ENCODE results near the gene COL1A1.

COL1A1 gene

DNA sequence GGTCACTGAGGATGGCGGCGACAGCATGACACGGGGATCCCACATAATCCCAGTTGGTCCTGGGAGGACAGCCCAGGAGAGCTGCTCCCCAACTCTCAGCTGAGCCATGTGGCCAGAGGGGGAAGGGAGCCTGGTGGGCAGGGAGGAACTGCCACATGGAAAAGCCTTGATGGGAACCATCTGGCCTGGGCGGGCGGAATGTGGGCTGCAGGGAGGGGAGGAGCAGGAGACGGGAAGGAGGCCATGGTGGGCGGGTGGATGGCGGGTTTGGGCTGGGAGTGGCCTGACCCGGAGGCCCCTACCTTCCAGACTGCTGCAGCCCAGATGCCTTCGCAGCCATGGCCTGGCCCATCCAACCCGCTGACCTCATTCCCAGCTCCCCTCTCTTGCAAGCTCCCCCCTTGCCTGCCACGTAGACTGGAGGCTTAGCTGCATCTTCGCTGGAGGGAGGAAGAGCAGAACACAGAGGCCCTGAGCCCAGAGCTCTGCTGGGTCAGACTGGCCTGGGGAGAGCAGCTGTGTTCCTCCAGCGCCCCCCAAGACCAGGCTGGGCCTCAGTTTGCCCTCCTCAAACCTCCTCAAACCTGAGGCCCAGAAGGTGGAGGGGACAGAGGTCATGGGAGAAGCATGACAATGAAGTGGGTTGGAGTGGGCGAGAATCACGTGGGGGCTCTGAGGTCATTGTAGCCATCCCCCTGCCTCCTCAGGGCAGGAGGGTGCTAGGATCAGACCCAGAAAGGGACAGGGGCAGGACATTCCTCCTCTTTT lies 8.2 kb upstream of the COL1A1 start:
- H3K4me3 ChIP-seq (ENCODE audit: low read length) = no peak overlapping the region

DNA sequence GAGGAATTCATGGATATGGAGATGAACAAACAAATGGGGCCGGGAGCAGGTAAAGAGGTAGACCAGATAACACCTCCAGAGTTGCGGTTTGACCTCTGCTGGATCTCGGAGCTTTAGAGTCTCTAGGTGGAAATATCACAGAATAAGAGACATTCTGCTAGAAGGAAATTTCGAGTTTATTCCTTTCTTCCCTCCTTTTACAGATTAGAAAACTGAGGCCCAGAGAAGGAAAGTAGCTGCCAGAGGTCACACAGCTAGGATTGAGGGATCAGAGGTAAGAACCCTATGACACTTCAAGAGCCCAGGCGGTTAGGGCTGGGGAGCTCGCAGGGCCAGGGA lies 7.7 kb upstream of the COL1A1 start:
- H3K4me3 ChIP-seq (ENCODE audit: low read length) = no peak overlapping the region
- TF ChIP-seq ZNF274 (IDR thresholded peaks at IDR 0.05; ENCODE audit: low read depth, low read length) = no peak

More for the DNA sequence above, 8.2 kb upstream of the COL1A1 start:
- TF ChIP-seq ZNF274 (IDR thresholded peaks at IDR 0.05; ENCODE audit: low read depth, low read length) = no peak

- TF ChIP-seq ZNF274 (IDR thresholded peaks at IDR 0.05; ENCODE audit: low read depth, low read length) = no peak
- no peak overlapping the region for H3K4me3 ChIP-seq (ENCODE audit: low read length)
Measured at GRCh38 chr17:50208611-50209061, 7.2 kb upstream of the COL1A1 start.

- TF ChIP-seq ZNF274 (IDR thresholded peaks at IDR 0.05; ENCODE audit: low read depth, low read length) = no peak
- H3K4me3 ChIP-seq (ENCODE audit: low read length) = no peak overlapping the region
Measured at GRCh38 chr17:50207792-50208567, 6.5 kb upstream of the COL1A1 start.

GRCh38 chr17:50207315-50207714 lies 5.9 kb upstream of the COL1A1 start:
- H3K4me3 ChIP-seq (ENCODE audit: low read length) = no peak overlapping the region

GRCh38 chr17:50206604-50207293 lies 5.3 kb upstream of the COL1A1 start:
- TF ChIP-seq ZNF274 (IDR thresholded peaks at IDR 0.05; ENCODE audit: low read depth, low read length) = no peak
- H3K4me3 ChIP-seq (ENCODE audit: low read length) = no peak overlapping the region

More at GRCh38 chr17:50207315-50207714, 5.9 kb upstream of the COL1A1 start:
- TF ChIP-seq ZNF274 (IDR thresholded peaks at IDR 0.05; ENCODE audit: low read depth, low read length) = no peak

DNA sequence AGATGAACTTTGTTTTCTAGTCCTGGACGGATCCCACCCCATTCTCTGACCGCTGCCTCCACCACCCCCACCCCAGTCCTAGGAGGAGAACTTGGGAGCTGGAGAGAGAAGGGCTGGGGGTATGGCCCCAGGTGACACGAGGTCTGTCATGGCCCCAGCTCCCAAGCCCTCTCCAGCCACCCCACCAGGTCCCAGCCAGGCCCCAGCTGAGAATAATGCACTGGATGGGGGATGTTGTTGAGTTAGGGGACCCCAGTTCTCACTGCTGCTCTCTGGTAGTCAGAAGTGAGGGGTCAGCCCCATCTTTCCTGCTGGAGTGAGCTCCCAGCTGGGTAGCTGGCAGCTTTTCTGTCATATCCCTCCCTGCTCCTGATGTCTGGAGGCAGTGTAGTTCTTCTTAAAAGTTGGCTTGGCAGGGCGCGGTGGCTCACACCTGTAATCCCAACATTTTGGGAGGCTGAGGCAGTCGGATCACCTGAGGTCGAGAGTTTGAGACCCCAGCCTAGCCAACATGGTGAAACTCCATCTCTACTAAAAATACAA lies 4.6 kb upstream of the COL1A1 start:
- TF ChIP-seq ZNF274 (IDR thresholded peaks at IDR 0.05; ENCODE audit: low read depth, low read length) = no peak
- no peak overlapping the region for H3K4me3 ChIP-seq (ENCODE audit: low read length)

DNA sequence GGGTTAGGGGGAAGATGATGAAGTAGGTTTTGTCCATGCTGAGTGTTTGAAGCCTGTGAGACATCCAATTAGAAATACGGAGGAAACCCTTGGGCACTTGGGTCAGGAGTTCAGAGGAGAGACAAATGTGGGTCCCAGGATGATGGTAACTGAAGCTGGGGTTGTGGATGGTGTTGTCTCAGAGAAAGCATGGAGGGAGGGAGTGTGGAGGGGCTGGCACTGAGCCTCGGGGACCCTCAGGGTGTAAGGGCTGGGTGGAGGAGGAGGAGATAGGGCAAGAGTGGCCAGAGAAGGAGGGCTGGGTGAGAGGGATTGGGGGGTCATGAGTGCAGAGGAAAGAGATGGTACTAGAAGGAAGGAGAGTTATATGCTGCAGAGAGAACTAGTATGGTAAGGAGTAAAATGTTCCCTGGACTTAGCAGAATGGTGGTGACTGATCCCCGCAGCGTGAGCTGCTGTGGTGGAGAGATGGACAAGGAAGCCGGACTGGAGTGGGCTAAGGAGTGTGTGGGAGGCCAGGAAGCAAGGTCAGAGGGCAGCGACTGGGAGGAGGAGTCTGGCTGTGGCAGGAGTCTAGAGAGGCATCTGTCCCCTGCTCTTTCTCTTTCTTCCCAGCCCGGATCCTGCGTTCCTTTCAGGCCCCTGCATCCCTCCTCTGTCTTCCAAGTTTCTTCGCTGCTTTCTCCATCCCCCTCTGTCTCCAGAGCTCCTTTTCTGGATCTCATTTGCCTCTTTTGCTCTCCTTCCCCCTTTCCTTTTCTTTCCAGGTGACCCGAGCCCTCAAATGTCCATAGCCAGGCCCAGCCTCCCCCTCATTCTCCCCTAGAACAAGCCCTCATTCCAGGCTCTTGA lies 3.9 kb upstream of the COL1A1 start:
- TF ChIP-seq ZNF274 (IDR thresholded peaks at IDR 0.05; ENCODE audit: low read depth, low read length) = no peak

GRCh38 chr17:50204431-50204830 lies 3.0 kb upstream of the COL1A1 start:
- TF ChIP-seq ZNF274 (IDR thresholded peaks at IDR 0.05; ENCODE audit: low read depth, low read length) = no peak

More for the DNA sequence above, 3.9 kb upstream of the COL1A1 start:
- H3K4me3 ChIP-seq (ENCODE audit: low read length) = no peak overlapping the region

DNA sequence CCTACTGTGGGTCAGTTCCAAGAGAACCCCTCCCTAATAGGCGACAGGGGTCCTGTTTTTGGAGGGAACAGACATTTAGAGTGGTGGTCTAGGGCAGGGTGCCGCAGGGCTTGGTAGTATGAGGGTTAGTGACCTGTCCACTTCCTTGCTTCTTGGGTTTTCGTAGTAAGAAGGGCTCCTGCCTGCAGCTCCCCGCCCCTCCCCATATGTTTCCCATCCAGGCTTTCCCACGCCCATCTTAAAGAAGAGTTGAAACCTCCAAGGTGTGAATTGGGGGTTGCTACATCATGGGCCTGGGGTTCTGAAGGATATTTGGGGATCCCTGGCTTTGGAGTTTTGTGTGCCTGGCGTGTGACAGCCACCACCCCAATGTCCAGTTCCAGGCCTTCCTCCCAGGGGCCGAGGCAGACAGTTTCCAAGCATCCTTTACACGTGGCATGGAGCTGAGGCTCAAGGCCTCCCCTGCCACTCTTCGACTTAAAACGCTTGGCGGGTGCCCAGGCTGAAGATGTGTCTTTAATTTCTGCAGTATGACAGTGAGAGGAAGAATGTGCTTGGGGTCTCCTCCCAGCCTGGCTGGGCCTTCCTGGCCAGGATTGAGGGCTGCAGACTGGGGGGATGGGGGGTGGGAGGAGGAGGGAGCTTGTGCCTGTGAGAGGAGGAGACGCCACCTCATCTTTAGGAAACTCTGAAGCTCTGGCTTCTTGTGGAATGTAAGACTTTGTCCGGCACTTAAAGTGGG lies 2.3 kb upstream of the COL1A1 start:
- TF ChIP-seq ZNF274 (IDR thresholded peaks at IDR 0.05; ENCODE audit: low read depth, low read length) = no peak
- no peak overlapping the region for H3K4me3 ChIP-seq (ENCODE audit: low read length)

More at GRCh38 chr17:50204431-50204830, 3.0 kb upstream of the COL1A1 start:
- no peak overlapping the region for H3K4me3 ChIP-seq (ENCODE audit: low read length)

GRCh38 chr17:50203086-50203485 lies 1.7 kb upstream of the COL1A1 start:
- H3K4me3 ChIP-seq (ENCODE audit: low read length) = no peak overlapping the region
- TF ChIP-seq ZNF274 (IDR thresholded peaks at IDR 0.05; ENCODE audit: low read depth, low read length) = no peak

- TF ChIP-seq ZNF274 (IDR thresholded peaks at IDR 0.05; ENCODE audit: low read depth, low read length) = no peak
- peak overlapping the region; percentile 17; the same call in 1 of the 2 replicates for H3K4me3 ChIP-seq (ENCODE audit: low read length)
Measured at GRCh38 chr17:50200457-50201275, 765 bp downstream of the COL1A1 start.

Measured in GM08714 (cell line).